HepG2 (cell line): Measurements from ENCODE around the gene EBF4. TPM values are rescaled to one million over a fixed set of nuclear protein-coding genes. Genes with fewer than 3 reads are reported as not detected.

ENCODE experiments used
- ARHGAP35 ChIP-seq: sonication (generic); formaldehyde crosslinking; IDR thresholded peaks from 2 replicates; pipeline ENCODE4 v1.9.0; 2022; ENCODE audit warnings: mild to moderate bottlenecking, inconsistent platforms, moderate library complexity, missing genetic modification reagents, borderline replicate concordance
- ARNTL ChIP-seq: sonication (generic); formaldehyde crosslinking; IDR thresholded peaks from 2 replicates; pipeline ENCODE4 v1.4.0; 2020; ENCODE audit warnings: mild to moderate bottlenecking, missing genetic modification reagents
- GTF3A ChIP-seq: sonication (generic); formaldehyde crosslinking; conservative IDR thresholded peaks from 2 replicates; pipeline ENCODE4 v1.4.0; 2020; ENCODE audit warnings: mild to moderate bottlenecking, missing genetic modification reagents
- HDAC2 ChIP-seq: sonication (generic); formaldehyde crosslinking; IDR thresholded peaks from 2 replicates; pipeline ENCODE4 v1.4.0; 2020; ENCODE audit warnings: missing genetic modification reagents
- HMGA1 ChIP-seq: sonication (generic); formaldehyde crosslinking; conservative IDR thresholded peaks from 2 replicates; pipeline ENCODE4 v1.4.0; 2020; ENCODE audit warnings: missing genetic modification reagents
- KMT2A ChIP-seq: sonication (generic); formaldehyde crosslinking; IDR thresholded peaks from 2 replicates; pipeline ENCODE4 v1.4.0; 2020; ENCODE audit warnings: missing genetic modification reagents
- MBD4 ChIP-seq: IDR thresholded peaks from 2 replicates; pipeline ENCODE4 v1.6.1; 2012; ENCODE audit warnings: low read length, inconsistent platforms, borderline replicate concordance
- MEIS2 ChIP-seq: sonication (generic); formaldehyde crosslinking; IDR thresholded peaks from 2 replicates; pipeline ENCODE4 v1.9.0; 2021; ENCODE audit warnings: mild to moderate bottlenecking, missing genetic modification reagents
- MTA1 ChIP-seq: sonication (generic); formaldehyde crosslinking; IDR thresholded peaks from 2 replicates; pipeline ENCODE4 v1.4.0; 2020; ENCODE audit warnings: missing genetic modification reagents, mild to moderate bottlenecking, borderline replicate concordance
- NCOA5 ChIP-seq: sonication (generic); formaldehyde crosslinking; IDR thresholded peaks from 2 replicates; pipeline ENCODE4 v1.4.0; 2020; ENCODE audit warnings: missing genetic modification reagents
- SPEN ChIP-seq: sonication (generic); formaldehyde crosslinking; IDR thresholded peaks from 2 replicates; pipeline ENCODE4 v1.5.1; 2020; ENCODE audit warnings: low read depth, mild to moderate bottlenecking, missing genetic modification reagents
- ZNF274 ChIP-seq: sonication (generic); formaldehyde crosslinking; IDR thresholded peaks from 2 replicates; pipeline ENCODE4 v1.5.1; 2020; ENCODE audit warnings: mild to moderate bottlenecking, missing genetic modification reagents
- ZNF282 ChIP-seq: fragments of 450-650 bp; IDR thresholded peaks from 2 replicates; pipeline ENCODE4 v1.6.1; 2018; ENCODE audit not compliant: partially characterized antibody
- ZNF30 ChIP-seq: sonication (generic); formaldehyde crosslinking; IDR thresholded peaks from 2 replicates; pipeline ENCODE4 v1.5.0; 2020; ENCODE audit warnings: mild to moderate bottlenecking, missing genetic modification reagents
- ZNF577 ChIP-seq: sonication (generic); formaldehyde crosslinking; IDR thresholded peaks from 2 replicates; pipeline ENCODE4 v1.4.0; 2020; ENCODE audit warnings: mild to moderate bottlenecking, low read depth, missing genetic modification reagents, borderline replicate concordance
- ZNF75D ChIP-seq: sonication (generic); formaldehyde crosslinking; IDR thresholded peaks from 2 replicates; pipeline ENCODE4 v1.8.1; 2023; ENCODE audit warnings: missing genetic modification reagents, mild to moderate bottlenecking, borderline replicate concordance
- ZNF766 ChIP-seq: sonication (generic); formaldehyde crosslinking; IDR thresholded peaks from 2 replicates; pipeline ENCODE4 v1.5.0; 2020; ENCODE audit warnings: missing genetic modification reagents, borderline replicate concordance
- ZNF839 ChIP-seq: sonication (generic); formaldehyde crosslinking; IDR thresholded peaks from 2 replicates; pipeline ENCODE4 v1.4.0; 2020; ENCODE audit warnings: missing genetic modification reagents, mild to moderate bottlenecking, borderline replicate concordance
- polyA plus RNA-seq, 8 experiments: library from polyadenylated mRNA; depleted of rRNA in 3 of 8; stranded (reverse) in 7 of 8; unstranded in 1 of 8; fragments of >200 nt; fragmentation: Illumina TruSeq in 4 of 8; extraction: Trizol in 4 of 8; gene quantifications; 2 replicates each; pipeline versions ENCODE4 v1.2.1 to v1.2.3, GENCODE V29; 2011 to 2016; ENCODE audit warnings: low read depth in 4 of 8, missing spikeins in 1 of 8, mixed read lengths in 1 of 8; ENCODE audit not compliant: insufficient read depth in 1 of 8
- total RNA-seq, 5 experiments: library from RNA; depleted of rRNA; stranded (reverse); fragments of >200 nt; fragmentation: Illumina TruSeq; extraction: Trizol; gene quantifications; 2 replicates each; pipeline ENCODE4 v1.2.3, GENCODE V29; 2016; ENCODE audit warnings: low read depth in 1 of 5
- TF ChIP-seq, protein P1 (sequence below): sonication (generic); formaldehyde crosslinking; IDR thresholded peaks from 2 replicates; pipeline ENCODE4 v1.5.0; 2020; ENCODE audit warnings: mild to moderate bottlenecking, missing genetic modification reagents
- TF ChIP-seq, protein P2 (sequence below): sonication (generic); formaldehyde crosslinking; IDR thresholded peaks from 2 replicates; pipeline ENCODE4 v1.5.0; 2020; ENCODE audit warnings: missing genetic modification reagents
- TF ChIP-seq, protein P3 (sequence below): sonication (generic); formaldehyde crosslinking; IDR thresholded peaks from 2 replicates; pipeline ENCODE4 v1.8.0; 2022; ENCODE audit warnings: mild to moderate bottlenecking, missing genetic modification reagents, moderate library complexity
- TF ChIP-seq, protein P4 (sequence below): fragments of 450-650 bp; IDR thresholded peaks from 2 replicates; pipeline ENCODE4 v1.6.1; 2017; ENCODE audit warnings: mild to moderate bottlenecking

Gene EBF4
- total and polyA plus RNA-seq, 2 of the 13 experiments (the other 11 are each of a cell fraction or from before 2014, with no cell fraction given) = 0.84 to 2.2 TPM

DNA sequence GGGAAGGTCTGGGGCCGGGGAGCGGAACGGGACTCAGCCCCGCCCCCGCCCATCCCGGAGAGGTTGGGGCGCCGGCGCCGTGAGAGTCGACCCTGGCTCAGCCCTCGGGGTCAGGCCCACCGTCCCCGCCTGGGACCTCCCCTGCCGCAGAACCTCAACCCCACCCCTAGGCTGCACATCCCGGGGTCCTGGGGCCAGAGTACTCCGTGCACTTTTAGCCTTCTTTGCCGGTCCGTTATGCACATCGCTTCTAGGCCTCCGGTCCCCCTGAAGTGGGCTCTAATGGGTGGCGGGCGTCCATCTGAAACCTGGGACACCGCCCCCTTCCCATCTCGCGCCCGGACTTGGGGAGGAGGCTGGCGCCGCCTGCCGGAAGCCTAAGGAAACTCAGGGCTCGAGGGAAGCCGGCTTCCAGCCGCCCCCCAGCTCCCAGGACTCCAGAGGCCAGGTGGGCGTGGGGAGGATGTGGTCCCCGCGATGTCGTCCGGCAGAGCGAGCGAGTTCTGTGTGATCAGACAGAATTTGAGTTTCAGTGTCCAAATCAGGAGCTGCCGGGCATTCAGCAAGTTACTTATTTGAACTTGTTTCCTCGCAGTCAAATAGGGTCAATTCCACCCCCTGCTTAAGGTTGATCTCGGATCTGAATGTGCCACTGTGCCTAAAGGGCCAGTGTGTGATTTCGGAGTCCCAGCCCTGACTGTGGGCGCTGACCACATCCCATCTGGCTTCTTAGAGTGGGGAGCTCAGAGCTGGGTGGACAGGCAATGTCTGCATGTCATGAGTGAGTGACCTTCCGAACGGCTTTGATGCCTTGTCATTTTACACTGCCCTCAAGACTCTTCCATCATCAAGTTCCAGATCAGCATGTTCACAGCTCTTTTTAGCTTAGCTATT is 60.2 kb downstream of the EBF4 start (continued):
- TF ChIP-seq ARHGAP35 = no peak; the same call in none of the 2 replicates
- no peak for TF ChIP-seq MEIS2
- no peak for TF ChIP-seq ZNF282
- TF ChIP-seq, protein P1, sequence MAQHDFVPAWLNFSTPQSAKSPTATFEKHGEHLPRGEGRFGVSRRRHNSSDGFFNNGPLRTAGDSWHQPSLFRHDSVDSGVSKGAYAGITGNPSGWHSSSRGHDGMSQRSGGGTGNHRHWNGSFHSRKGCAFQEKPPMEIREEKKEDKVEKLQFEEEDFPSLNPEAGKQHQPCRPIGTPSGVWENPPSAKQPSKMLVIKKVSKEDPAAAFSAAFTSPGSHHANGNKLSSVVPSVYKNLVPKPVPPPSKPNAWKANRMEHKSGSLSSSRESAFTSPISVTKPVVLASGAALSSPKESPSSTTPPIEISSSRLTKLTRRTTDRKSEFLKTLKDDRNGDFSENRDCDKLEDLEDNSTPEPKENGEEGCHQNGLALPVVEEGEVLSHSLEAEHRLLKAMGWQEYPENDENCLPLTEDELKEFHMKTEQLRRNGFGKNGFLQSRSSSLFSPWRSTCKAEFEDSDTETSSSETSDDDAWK (CRISPR knock-in tag) = no peak
- 0 out of 2 replicates have a peak, but pooled peaks have one; percentile 58 for TF ChIP-seq ZNF839 (CRISPR knock-in tag)
- TF ChIP-seq ZNF30 (CRISPR knock-in tag) = no peak
- no peak for TF ChIP-seq MBD4
- TF ChIP-seq ZNF766 = no peak
- no peak for TF ChIP-seq KMT2A
- TF ChIP-seq SPEN = peak; percentile 55; the same call in 1 of the 2 replicates
- TF ChIP-seq ARNTL (CRISPR knock-in tag) = no peak
- TF ChIP-seq ZNF274 = no peak; the same call in 1 of the 2 replicates
- TF ChIP-seq GTF3A (CRISPR knock-in tag) = no peak
- no peak for TF ChIP-seq ZNF75D
- no peak for TF ChIP-seq MTA1 (CRISPR knock-in tag)
- TF ChIP-seq HMGA1 (CRISPR knock-in tag) = no peak
- no peak for TF ChIP-seq HDAC2 (CRISPR knock-in tag)
- TF ChIP-seq ZNF577 (CRISPR knock-in tag) = no peak
- TF ChIP-seq, protein P2, sequence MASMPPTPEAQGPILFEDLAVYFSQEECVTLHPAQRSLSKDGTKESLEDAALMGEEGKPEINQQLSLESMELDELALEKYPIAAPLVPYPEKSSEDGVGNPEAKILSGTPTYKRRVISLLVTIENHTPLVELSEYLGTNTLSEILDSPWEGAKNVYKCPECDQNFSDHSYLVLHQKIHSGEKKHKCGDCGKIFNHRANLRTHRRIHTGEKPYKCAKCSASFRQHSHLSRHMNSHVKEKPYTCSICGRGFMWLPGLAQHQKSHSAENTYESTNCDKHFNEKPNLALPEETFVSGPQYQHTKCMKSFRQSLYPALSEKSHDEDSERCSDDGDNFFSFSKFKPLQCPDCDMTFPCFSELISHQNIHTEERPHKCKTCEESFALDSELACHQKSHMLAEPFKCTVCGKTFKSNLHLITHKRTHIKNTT (CRISPR knock-in tag) = no peak
- TF ChIP-seq, protein P3, sequence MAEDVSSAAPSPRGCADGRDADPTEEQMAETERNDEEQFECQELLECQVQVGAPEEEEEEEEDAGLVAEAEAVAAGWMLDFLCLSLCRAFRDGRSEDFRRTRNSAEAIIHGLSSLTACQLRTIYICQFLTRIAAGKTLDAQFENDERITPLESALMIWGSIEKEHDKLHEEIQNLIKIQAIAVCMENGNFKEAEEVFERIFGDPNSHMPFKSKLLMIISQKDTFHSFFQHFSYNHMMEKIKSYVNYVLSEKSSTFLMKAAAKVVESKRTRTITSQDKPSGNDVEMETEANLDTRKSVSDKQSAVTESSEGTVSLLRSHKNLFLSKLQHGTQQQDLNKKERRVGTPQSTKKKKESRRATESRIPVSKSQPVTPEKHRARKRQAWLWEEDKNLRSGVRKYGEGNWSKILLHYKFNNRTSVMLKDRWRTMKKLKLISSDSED = no peak
- TF ChIP-seq, protein P4, sequence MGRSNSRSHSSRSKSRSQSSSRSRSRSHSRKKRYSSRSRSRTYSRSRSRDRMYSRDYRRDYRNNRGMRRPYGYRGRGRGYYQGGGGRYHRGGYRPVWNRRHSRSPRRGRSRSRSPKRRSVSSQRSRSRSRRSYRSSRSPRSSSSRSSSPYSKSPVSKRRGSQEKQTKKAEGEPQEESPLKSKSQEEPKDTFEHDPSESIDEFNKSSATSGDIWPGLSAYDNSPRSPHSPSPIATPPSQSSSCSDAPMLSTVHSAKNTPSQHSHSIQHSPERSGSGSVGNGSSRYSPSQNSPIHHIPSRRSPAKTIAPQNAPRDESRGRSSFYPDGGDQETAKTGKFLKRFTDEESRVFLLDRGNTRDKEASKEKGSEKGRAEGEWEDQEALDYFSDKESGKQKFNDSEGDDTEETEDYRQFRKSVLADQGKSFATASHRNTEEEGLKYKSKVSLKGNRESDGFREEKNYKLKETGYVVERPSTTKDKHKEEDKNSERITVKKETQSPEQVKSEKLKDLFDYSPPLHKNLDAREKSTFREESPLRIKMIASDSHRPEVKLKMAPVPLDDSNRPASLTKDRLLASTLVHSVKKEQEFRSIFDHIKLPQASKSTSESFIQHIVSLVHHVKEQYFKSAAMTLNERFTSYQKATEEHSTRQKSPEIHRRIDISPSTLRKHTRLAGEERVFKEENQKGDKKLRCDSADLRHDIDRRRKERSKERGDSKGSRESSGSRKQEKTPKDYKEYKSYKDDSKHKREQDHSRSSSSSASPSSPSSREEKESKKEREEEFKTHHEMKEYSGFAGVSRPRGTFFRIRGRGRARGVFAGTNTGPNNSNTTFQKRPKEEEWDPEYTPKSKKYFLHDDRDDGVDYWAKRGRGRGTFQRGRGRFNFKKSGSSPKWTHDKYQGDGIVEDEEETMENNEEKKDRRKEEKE = no peak
- TF ChIP-seq NCOA5 (CRISPR knock-in tag) = no peak
